CD8-positive, alpha-beta memory T cell (primary cell): Measurements from ENCODE around the gene ZNF865. TPM values are rescaled to one million over a fixed set of nuclear protein-coding genes. Genes with fewer than 3 reads are reported as not detected.

Source experiments
- CTCF ChIA-PET: fragments of 350-600 bp; sonication (Branson Sonifier 250); formaldehyde crosslinking; loops from one replicate; lab custom pipeline; 2021; ENCODE audit warnings: antibody characterized with exemption; lab: Charles Lee
- POLR2A ChIA-PET: fragments of 350-600 bp; sonication (Branson Sonifier 250); formaldehyde crosslinking; loops from one replicate; lab custom pipeline; 2021; ENCODE audit warnings: antibody characterized with exemption; lab: Charles Lee
- DNase-seq, 5 donors: peaks; one replicate each; pipeline versions ENCODE4 v3.0.0 to v3.0.0-alpha.2; 2020 to 2022; ENCODE audit warnings: mixed read lengths in 1 of 5
- H3K27ac ChIP-seq: one replicate; pipeline ENCODE4 v1.7.0; 2013; ENCODE audit warnings: low read depth, mild to moderate bottlenecking, low read length, moderate library complexity
- H3K27me3 ChIP-seq: 2 replicates; pipeline ENCODE4 v1.7.0; 2013; ENCODE audit warnings: low read length, mild to moderate bottlenecking; ENCODE audit not compliant: insufficient read depth, poor library complexity, severe bottlenecking
- H3K36me3 ChIP-seq: 2 replicates; pipeline ENCODE4 v1.7.0; 2013; ENCODE audit warnings: mild to moderate bottlenecking, low read length, moderate library complexity; ENCODE audit not compliant: insufficient read depth
- H3K4me1 ChIP-seq: 2 replicates; pipeline ENCODE4 v1.7.0; 2013; ENCODE audit warnings: mild to moderate bottlenecking, low read length, moderate library complexity; ENCODE audit not compliant: insufficient read depth
- H3K4me3 ChIP-seq: 2 replicates; pipeline ENCODE4 v1.7.0; 2013; ENCODE audit warnings: mild to moderate bottlenecking, low read length
- H3K9me3 ChIP-seq: 2 replicates; pipeline ENCODE4 v1.7.0; 2013; ENCODE audit warnings: mild to moderate bottlenecking, low read length
- H3K27ac Mint-ChIP-seq, 8 donors: one replicate each; pipeline ENCODE4 v1.8.0; 2020 to 2021; ENCODE audit warnings: mixed read lengths in 8 of 8, mild to moderate bottlenecking in 6 of 8, inconsistent platforms in 3 of 8, moderate library complexity in 3 of 8
- H3K27me3 Mint-ChIP-seq, 2 donors: one replicate each; pipeline ENCODE4 v1.8.0; 2020 to 2021; ENCODE audit warnings: mixed read lengths in 2 of 2, mild to moderate bottlenecking in 1 of 2, moderate library complexity in 1 of 2
- H3K36me3 Mint-ChIP-seq, 3 donors: one replicate each; pipeline ENCODE4 v1.8.0; 2020 to 2021; ENCODE audit warnings: mixed read lengths in 3 of 3, inconsistent platforms in 1 of 3, mild to moderate bottlenecking in 1 of 3
- H3K4me1 Mint-ChIP-seq, 3 donors: one replicate each; pipeline ENCODE4 v1.8.0; 2020 to 2021; ENCODE audit warnings: mixed read lengths in 3 of 3, inconsistent platforms in 1 of 3, mild to moderate bottlenecking in 1 of 3
- H3K4me3 Mint-ChIP-seq, 7 donors: one replicate each; pipeline ENCODE4 v1.8.0; 2020 to 2021; ENCODE audit warnings: mixed read lengths in 7 of 7, mild to moderate bottlenecking in 6 of 7, moderate library complexity in 4 of 7, inconsistent platforms in 2 of 7
- H3K9me3 Mint-ChIP-seq, 5 donors: one replicate each; pipeline ENCODE4 v1.8.0; 2020 to 2022; ENCODE audit warnings: mixed read lengths in 5 of 5, mild to moderate bottlenecking in 3 of 5, moderate library complexity in 2 of 5, inconsistent platforms in 1 of 5
- polyA plus RNA-seq: library from polyadenylated mRNA; unstranded; fragments of 300-500 nt; fragmentation: Illumina TruSeq; gene quantifications from one replicate; pipeline ENCODE4 v1.2.3, GENCODE V29; 2021
- total RNA-seq, 2 experiments: library from RNA; stranded (reverse); gene quantifications; one replicate each; pipeline ENCODE4 v1.2.3, GENCODE V29; 2021

Gene ZNF865
- total and polyA plus RNA-seq, 3 experiments from 2014 or later = 0.21 to 15.3 (median 12.7) TPM

DNA sequence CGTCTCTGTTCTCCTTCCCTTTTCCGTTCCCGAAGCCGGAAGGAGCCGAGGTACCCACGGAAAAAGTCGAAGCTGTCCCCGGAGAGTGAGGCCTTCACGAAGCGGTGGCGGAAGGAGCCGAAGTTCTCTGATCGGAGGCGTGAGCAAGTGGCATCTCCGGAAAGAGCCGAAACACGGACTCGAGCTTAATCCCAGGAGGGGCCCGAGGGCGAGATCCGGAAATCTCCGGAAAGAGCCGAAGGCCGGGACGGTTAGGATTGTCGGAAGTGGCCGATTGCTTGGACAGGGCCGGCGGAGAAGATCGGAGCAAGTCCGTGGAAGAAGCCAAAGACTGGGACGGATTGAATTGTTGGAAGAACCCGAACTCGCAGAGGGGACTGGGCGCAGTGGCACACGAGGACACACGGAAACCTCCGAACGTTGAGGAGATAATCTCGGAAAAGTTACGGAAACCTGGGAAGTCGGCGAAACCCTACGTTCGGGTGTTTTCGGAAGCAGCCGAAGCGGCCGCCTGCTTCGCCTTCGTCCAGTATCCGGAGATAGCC, 48.9 kb downstream of the ZNF865 start:
- peaks cover 3% of the 10 kb centered on the region for H3K36me3 ChIP-seq
- Mint-ChIP-seq H3K4me1 (peaks cover 32 to 52% (median 34%) of the 10 kb centered on the region in 3 donors), H3K27me3 (peaks cover 0 to 7% of the 10 kb centered on the region in 2 donors), H3K27ac (peak overlapping the region; percentile 96 to 99 (median 98)), H3K9me3 (peaks cover 0 to 3% (median 0%) of the 10 kb centered on the region in 5 donors), H3K4me3 (peak overlapping the region; percentile 90 to 97 (median 95)), H3K36me3 (peaks cover 0 to 32% (median 3%) of the 10 kb centered on the region in 3 donors)
- no peaks in the 10 kb centered on the region for H3K9me3 ChIP-seq
- ChIA-PET POLR2A (interaction anchor here (0.6 to 1.8 kb wide), 19 partner anchors 9 to 1465 kb away, joined by 3 to 23 read pairs (median 5); partner anchors contain the start of genes FIZ1, ISOC2, KMT5C and MBOAT7), CTCF (interaction anchor here (0.7 to 2.6 kb wide), 14 partner anchors 9 to 315 kb away, joined by 3 to 12 read pairs (median 4); partner anchors contain the start of genes KMT5C, ZNF581, ZNF784 and ZNF865)
- H3K27me3 ChIP-seq = no peaks in the 10 kb centered on the region
- DNase-seq = peak; percentile 99 to 100 (median 100)
- peak overlapping the region; percentile 89 for H3K4me3 ChIP-seq
- peak overlapping the region; percentile 91 for H3K27ac ChIP-seq
- H3K4me1 ChIP-seq = peaks cover 39% of the 10 kb centered on the region

- POLR2A ChIA-PET = interaction anchor here (0.6 to 1.8 kb wide), 19 partner anchors 10 to 1466 kb away, joined by 3 to 23 read pairs (median 5); partner anchors contain the start of genes FIZ1, ISOC2, KMT5C and MBOAT7
- Histone ChIP-seq H3K4me1 (peaks cover 44% of the 10 kb centered on the region), H3K27me3 (no peaks in the 10 kb centered on the region), H3K36me3 (peaks cover 10% of the 10 kb centered on the region), H3K4me3 (peak within 1 kb of the TSS; percentile 91), H3K9me3 (no peaks in the 10 kb centered on the region), H3K27ac (peak within 1 kb of the TSS; percentile 91)
- CTCF ChIA-PET = interaction anchor here (0.7 to 2.6 kb wide), 14 partner anchors 8 to 316 kb away, joined by 3 to 12 read pairs (median 4); partner anchors contain the start of genes KMT5C, ZNF581, ZNF784 and ZNF865
- Mint-ChIP-seq H3K4me3 (peak within 1 kb of the TSS; percentile 90 to 97 (median 95)), H3K4me1 (peaks cover 38 to 53% (median 38%) of the 10 kb centered on the region in 3 donors), H3K9me3 (peaks cover 0 to 3% (median 0%) of the 10 kb centered on the region in 5 donors), H3K36me3 (peaks cover 0 to 39% (median 5%) of the 10 kb centered on the region in 3 donors), H3K27ac (peak within 1 kb of the TSS; percentile 97 to 99 (median 99)), H3K27me3 (peaks cover 0 to 7% of the 10 kb centered on the region in 2 donors)
- peak; percentile 95 to 98 (median 97) for DNase-seq
Observed at GRCh38 chr19:55654868-55655647, 49.6 kb downstream of the ZNF865 start, which contains the start of gene U2AF2. Gene U2AF2 (plus strand): TSS chr19:55655035. CDS start chr19:55655105, 70 bp downstream.

DNA sequence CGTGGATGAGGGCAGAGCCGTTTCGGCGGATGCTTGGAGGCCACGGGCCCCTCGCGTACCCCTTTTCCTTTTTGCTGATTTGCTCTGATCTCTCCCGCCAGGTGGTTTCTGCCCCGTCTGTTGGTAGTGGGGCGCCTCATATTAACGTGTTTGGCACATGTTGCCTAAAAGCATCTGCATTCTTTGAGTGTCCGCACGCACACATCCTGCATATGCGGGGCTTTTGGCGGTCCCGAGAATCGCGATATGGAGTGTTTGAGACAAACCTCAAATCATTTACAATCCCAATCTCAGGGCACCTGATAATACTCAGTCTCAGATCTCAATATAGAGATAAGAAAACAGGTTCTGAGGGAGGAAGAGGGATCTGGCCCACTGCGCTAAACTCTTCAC, 50.2 kb downstream of the ZNF865 start:
- H3K4me1 ChIP-seq = peaks cover 44% of the 10 kb centered on the region
- Mint-ChIP-seq H3K27me3 (peaks cover 0 to 7% of the 10 kb centered on the region in 2 donors), H3K4me3 (peak overlapping the region; percentile 90 to 97 (median 93)), H3K9me3 (peaks cover 0 to 3% (median 0%) of the 10 kb centered on the region in 5 donors), H3K27ac (peak overlapping the region; percentile 97 to 99 (median 99)), H3K36me3 (peaks cover 0 to 45% (median 5%) of the 10 kb centered on the region in 3 donors), H3K4me1 (peaks cover 38 to 56% (median 40%) of the 10 kb centered on the region in 3 donors)
- H3K4me3 ChIP-seq = peak overlapping the region; percentile 91
- POLR2A ChIA-PET = no interaction called here
- no peaks in the 10 kb centered on the region for H3K27me3 ChIP-seq
- peaks cover 16% of the 10 kb centered on the region for H3K36me3 ChIP-seq
- H3K27ac ChIP-seq = peak overlapping the region; percentile 91
- no peak for DNase-seq
- no peaks in the 10 kb centered on the region for H3K9me3 ChIP-seq
- CTCF ChIA-PET = no interaction called here

DNA sequence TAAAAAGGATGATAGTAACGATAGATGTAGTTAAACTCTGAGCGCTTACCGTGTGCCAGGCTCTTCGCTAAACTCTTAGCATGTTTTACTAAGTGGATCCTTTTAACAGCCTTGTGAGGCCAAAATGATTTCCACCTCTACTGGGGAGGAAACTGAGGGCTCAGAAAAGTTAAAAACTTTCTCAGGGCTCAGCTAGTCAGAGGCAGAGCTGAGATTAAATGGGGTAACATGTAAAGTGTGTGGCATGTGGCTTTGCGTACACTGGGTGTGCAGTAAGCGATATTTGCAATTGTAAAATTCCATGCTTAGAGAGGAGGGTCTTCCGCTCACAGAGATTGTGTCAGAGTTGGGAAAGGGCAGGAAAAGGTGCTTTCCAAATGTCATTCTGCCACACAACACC, 51.1 kb downstream of the ZNF865 start:
- Histone ChIP-seq H3K27ac (peak overlapping the region; percentile 29), H3K36me3 (peaks cover 25% of the 10 kb centered on the region), H3K9me3 (no peaks in the 10 kb centered on the region), H3K4me3 (peak overlapping the region; percentile 91), H3K4me1 (peaks cover 44% of the 10 kb centered on the region), H3K27me3 (no peaks in the 10 kb centered on the region)
- ChIA-PET CTCF (interaction anchor here (2.9 kb wide), 1 partner anchor 15 kb away, joined by 10 read pairs; no protein-coding TSS in a partner anchor), POLR2A (interaction anchor here (1.1 kb wide), 1 partner anchor 18 kb away, joined by 8 read pairs; no protein-coding TSS in a partner anchor)
- Mint-ChIP-seq H3K4me1 (peaks cover 38 to 60% (median 43%) of the 10 kb centered on the region in 3 donors), H3K9me3 (peaks cover 0 to 3% (median 0%) of the 10 kb centered on the region in 5 donors), H3K27ac (peak overlapping the region; percentile 57 to 99 (median 98)), H3K4me3 (peak overlapping the region; percentile 90 to 97 (median 93)), H3K36me3 (peaks cover 0 to 52% (median 5%) of the 10 kb centered on the region in 3 donors), H3K27me3 (peaks cover 0 to 7% of the 10 kb centered on the region in 2 donors)
- DNase-seq = no peak

DNA sequence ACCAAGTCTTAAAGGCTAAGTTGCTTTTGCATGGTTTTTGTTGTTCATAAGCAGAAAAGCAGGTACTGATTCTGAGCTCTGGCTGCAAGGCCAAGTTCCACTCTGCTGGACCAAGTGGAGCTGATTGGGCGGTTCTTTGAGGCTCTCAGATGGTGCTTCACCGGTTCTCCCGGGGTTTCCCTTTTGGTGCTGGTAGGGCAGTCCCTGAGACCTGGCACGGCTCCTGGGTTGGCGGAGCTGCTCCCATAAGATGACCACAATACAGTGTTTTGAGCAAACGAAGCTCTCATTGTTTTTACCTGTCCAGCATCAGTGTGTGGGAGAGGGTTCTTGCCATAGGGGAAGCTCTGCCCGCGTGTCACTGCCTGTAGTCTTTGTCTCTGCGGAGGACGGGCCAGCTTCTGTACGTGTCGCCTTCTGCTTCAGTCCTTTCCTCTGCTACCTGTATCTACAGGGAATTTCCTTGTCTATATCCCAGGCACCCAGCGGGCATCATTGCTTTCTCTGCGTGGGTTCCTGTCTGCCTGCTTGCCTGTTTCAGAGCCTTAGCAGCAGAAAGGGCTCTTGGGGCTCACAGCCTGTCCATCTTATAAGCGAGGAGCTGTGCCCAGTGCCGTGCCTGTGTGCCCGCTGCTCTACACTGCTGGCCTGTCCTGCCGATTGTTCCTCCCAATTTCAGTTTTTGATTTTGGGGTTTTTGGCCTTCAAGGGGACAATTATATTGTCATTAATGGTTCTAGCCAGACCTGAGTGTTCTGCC, 51.7 kb downstream of the ZNF865 start:
- Mint-ChIP-seq H3K9me3 (peaks cover 0 to 3% (median 0%) of the 10 kb centered on the region in 5 donors), H3K27me3 (peaks cover 0 to 7% of the 10 kb centered on the region in 2 donors), H3K4me3 (peak overlapping the region; percentile 90 to 97 (median 93)), H3K36me3 (peaks cover 0 to 58% (median 11%) of the 10 kb centered on the region in 3 donors), H3K4me1 (peaks cover 43 to 66% (median 47%) of the 10 kb centered on the region in 3 donors), H3K27ac (peak overlapping the region; percentile 82 to 99 (median 96))
- ChIA-PET POLR2A (interaction anchor here (1.1 kb wide), 1 partner anchor 19 kb away, joined by 8 read pairs; no protein-coding TSS in a partner anchor), CTCF (interaction anchor here (2.9 kb wide), 1 partner anchor 14 kb away, joined by 10 read pairs; no protein-coding TSS in a partner anchor)
- H3K9me3 ChIP-seq = no peaks in the 10 kb centered on the region
- peak overlapping the region; percentile 91 for H3K4me3 ChIP-seq
- H3K27ac ChIP-seq = peak overlapping the region; percentile 29
- no peak for DNase-seq
- no peaks in the 10 kb centered on the region for H3K27me3 ChIP-seq
- H3K36me3 ChIP-seq = peaks cover 31% of the 10 kb centered on the region
- H3K4me1 ChIP-seq = peaks cover 44% of the 10 kb centered on the region

DNA sequence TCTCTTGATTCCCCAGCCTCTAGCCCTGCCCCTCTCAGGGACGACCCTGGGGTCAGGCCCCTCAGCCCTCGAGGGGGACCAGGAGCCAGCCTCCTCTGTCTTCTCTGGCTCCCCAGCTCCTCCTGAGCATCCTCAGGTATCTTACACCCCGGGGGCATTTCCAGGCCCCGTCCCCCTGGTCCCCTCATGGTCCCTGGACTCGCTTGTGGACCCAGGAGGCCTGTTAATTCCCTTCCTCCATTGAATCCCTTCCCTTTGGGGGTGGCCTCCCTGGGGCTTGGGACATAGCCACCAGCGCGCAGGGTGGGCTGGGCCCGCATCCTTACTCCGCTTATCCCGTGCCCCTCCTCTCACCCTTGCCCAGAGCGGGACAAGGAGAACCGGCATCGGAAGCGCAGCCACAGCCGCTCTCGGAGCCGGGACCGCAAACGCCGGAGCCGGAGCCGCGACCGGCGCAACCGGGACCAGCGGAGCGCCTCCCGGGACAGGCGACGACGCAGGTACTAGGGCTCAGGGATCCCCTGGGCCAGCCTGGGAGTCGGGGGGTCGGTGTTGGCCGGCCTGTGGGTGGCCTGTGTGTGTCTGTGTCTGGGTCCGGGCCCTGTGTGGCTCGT, 53.5 kb downstream of the ZNF865 start:
- ChIA-PET CTCF (interaction anchor here (1.6 to 2.9 kb wide), 2 partner anchors 9 to 12 kb away, joined by 3 to 10 read pairs; no protein-coding TSS in a partner anchor), POLR2A (no interaction called here)
- H3K4me3 ChIP-seq = no peak overlapping the region
- H3K9me3 ChIP-seq = no peaks in the 10 kb centered on the region
- peak overlapping the region in 3 of 7 donors; percentile 61 to 92 (median 75) for H3K4me3 Mint-ChIP-seq
- H3K36me3 Mint-ChIP-seq = peaks cover 9 to 74% (median 19%) of the 10 kb centered on the region in 3 donors
- peaks cover 51 to 77% (median 59%) of the 10 kb centered on the region in 3 donors for H3K4me1 Mint-ChIP-seq
- peaks cover 44% of the 10 kb centered on the region for H3K4me1 ChIP-seq
- H3K27ac Mint-ChIP-seq = peak overlapping the region in 7 of 8 donors; percentile 56 to 99 (median 87)
- no peak for DNase-seq
- peaks cover 0 to 4% of the 10 kb centered on the region in 2 donors for H3K27me3 Mint-ChIP-seq
- peaks cover 0 to 3% (median 0%) of the 10 kb centered on the region in 5 donors for H3K9me3 Mint-ChIP-seq
- no peaks in the 10 kb centered on the region for H3K27me3 ChIP-seq
- H3K27ac ChIP-seq = no peak overlapping the region
- H3K36me3 ChIP-seq = peaks cover 48% of the 10 kb centered on the region
